ENCODE results near the gene MAP1LC3C.

DNA sequence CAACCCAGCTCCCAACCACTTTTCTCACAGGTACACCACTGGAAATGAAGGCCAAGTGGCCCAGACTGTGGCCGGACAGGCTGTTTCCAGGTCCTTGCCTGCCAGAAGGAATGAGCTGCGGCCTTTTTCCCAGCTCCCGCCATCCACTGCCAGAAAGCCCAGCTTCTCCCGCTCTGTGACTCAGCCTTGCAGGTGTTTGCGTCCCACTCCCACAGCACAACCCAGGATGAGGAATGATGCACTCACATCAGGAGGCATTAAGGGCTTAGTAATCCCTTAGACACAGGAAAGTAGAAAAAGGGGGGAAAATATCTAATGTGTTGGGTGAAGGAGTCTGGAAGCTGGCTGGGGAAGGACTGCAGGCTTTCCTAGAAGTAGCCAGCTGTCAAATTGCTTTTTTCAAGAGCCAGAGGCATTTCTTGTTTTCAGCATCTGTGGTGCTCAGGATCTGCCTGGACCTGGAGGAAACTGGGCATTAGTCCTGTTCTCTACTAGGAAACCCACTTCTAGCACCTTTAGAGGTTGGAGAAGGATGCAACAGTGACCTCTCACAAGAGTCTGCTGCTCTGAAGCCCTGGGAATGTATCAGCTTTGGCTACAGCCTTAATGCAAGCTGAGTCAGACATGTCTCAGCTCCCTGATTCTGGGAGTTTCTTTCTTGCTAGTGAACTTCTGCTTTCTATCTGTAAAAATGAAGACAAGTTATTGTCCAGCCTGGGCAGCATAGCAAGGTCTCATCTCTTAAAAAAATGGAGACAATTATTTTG, 13.2 kb upstream of the MAP1LC3C start:
- TF ChIP-seq EZH2 (IDR thresholded peaks at IDR 0.05; ENCODE audit: insufficient read depth, poor library complexity, severe bottlenecking) (no peak), EZH2phosphoT487 (IDR thresholded peaks at IDR 0.05; ENCODE audit: insufficient read depth, low read depth) (no peak)
